HG03108 (cell line): ENCODE data around the gene XYLT1.
"Not testable (repeated sequence)": the region's sequence is repeated elsewhere in the genome, so short reads cannot be mapped to it uniquely, and the experiment has no call there.

Source experiments
- ATAC-seq: cut with Tn5 transposase; IDR thresholded peaks from one replicate; pipeline ENCODE4 v1.9.1; 2021; ENCODE audit warnings: moderate library complexity; ENCODE audit not compliant: unreplicated experiment

Gene XYLT1

GRCh38 chr16:17470908-17471718 lies at the start of gene XYLT1:
Gene XYLT1 (minus strand): TSS chr16:17470960. CDS start chr16:17470796, 164 bp downstream.
- ATAC-seq, result no peak

- ATAC-seq, result no peak
Observed at GRCh38 chr16:17520111-17520510, 49.4 kb upstream of the XYLT1 start.

- ATAC-seq, result no peak
Observed at GRCh38 chr16:17519101-17519955, 48.6 kb upstream of the XYLT1 start.

GRCh38 chr16:17518441-17518840 lies 47.7 kb upstream of the XYLT1 start:
- no peak for ATAC-seq

GRCh38 chr16:17515421-17516210 lies 44.9 kb upstream of the XYLT1 start:
- no peak for ATAC-seq

- ATAC-seq, result no peak
Observed at GRCh38 chr16:17512636-17513220, 42.0 kb upstream of the XYLT1 start.

- ATAC-seq, result no peak
Observed at GRCh38 chr16:17511340-17511739, 40.6 kb upstream of the XYLT1 start.

GRCh38 chr16:17510567-17510966 lies 39.8 kb upstream of the XYLT1 start:
- no peak for ATAC-seq

GRCh38 chr16:17509194-17509593 lies 38.4 kb upstream of the XYLT1 start:
- ATAC-seq, result no peak

- no peak for ATAC-seq
Observed at GRCh38 chr16:17508303-17508702, 37.5 kb upstream of the XYLT1 start.

GRCh38 chr16:17507516-17507915 lies 36.8 kb upstream of the XYLT1 start:
- ATAC-seq, result not testable (repeated sequence)

GRCh38 chr16:17505828-17506227 lies 35.1 kb upstream of the XYLT1 start:
- ATAC-seq, result not testable (repeated sequence)

- no peak for ATAC-seq
Observed at GRCh38 chr16:17504050-17504449, 33.3 kb upstream of the XYLT1 start.

- no peak for ATAC-seq
Observed at GRCh38 chr16:17503331-17503730, 32.6 kb upstream of the XYLT1 start.

GRCh38 chr16:17501321-17501720 lies 30.6 kb upstream of the XYLT1 start:
- ATAC-seq, result no peak

- ATAC-seq, result no peak
Observed at GRCh38 chr16:17499223-17499902, 28.6 kb upstream of the XYLT1 start.

- ATAC-seq, result no peak
Observed at GRCh38 chr16:17497648-17498047, 26.9 kb upstream of the XYLT1 start.

GRCh38 chr16:17496891-17497290 lies 26.1 kb upstream of the XYLT1 start:
- no peak for ATAC-seq

GRCh38 chr16:17493012-17493411 lies 22.3 kb upstream of the XYLT1 start:
- ATAC-seq, result no peak

GRCh38 chr16:17491140-17491662 lies 20.4 kb upstream of the XYLT1 start:
- no peak for ATAC-seq
